GM13976 (cell line): ENCODE measurements around the gene DOCK4.

Source experiments
- DNase-seq: peaks from one replicate; pipeline ENCODE4 v3.0.0; 2012; ENCODE audit warnings: low spot score
- CTCF ChIP-seq: IDR thresholded peaks from 2 replicates; pipeline ENCODE4 v1.5.1; 2012; ENCODE audit warnings: borderline replicate concordance, mild to moderate bottlenecking; ENCODE audit not compliant: insufficient read depth; ENCODE audit errors: extremely low read depth, missing control alignments, control extremely low read depth
- in situ Hi-C: fragments of 300-500 bp; cut with MboI; formaldehyde crosslinking; loops from one replicate; pipeline ENCODE4 v1.12.0; 2022; ENCODE audit warnings: low sequenced_read_pairs, mixed read lengths, inconsistent platforms; ENCODE audit not compliant: unreplicated experiment

The DOCK4 gene

GRCh38 chr7:111842491-111842890 is 363.7 kb downstream of the DOCK4 start:
- no peak for DNase-seq
- in situ Hi-C loops: no loop called here
- no peak for TF ChIP-seq CTCF

GRCh38 chr7:111841596-111842205 is 364.5 kb downstream of the DOCK4 start:
- in situ Hi-C loops: no loop called here
- no peak for TF ChIP-seq CTCF
- no peak for DNase-seq

GRCh38 chr7:111840528-111840927 is 365.7 kb downstream of the DOCK4 start:
- no peak for TF ChIP-seq CTCF
- DNase-seq: no peak
- in situ Hi-C loops: no loop called here

GRCh38 chr7:111839261-111839660 is 366.9 kb downstream of the DOCK4 start:
- TF ChIP-seq CTCF: no peak
- in situ Hi-C loops: no loop called here
- no peak for DNase-seq

- in situ Hi-C loops: no loop called here
- TF ChIP-seq CTCF: no peak
- no peak for DNase-seq
Measured at GRCh38 chr7:111836592-111836991, 369.6 kb downstream of the DOCK4 start.

- DNase-seq: no peak
- TF ChIP-seq CTCF: no peak
- in situ Hi-C loops: no loop called here
Measured at GRCh38 chr7:111835066-111835465, 371.1 kb downstream of the DOCK4 start.
